Psoas muscle (tissue), 8 donors: ENCODE results near the gene PITHD1. TPM values are rescaled to one million over a fixed set of nuclear protein-coding genes. Genes with fewer than 3 reads are reported as not detected.

Experiments used
- ATAC-seq, 4 donors: fragments of 200-7000 bp; cut with Tn5 transposase; one replicate each; pipeline ENCODE4 v1.9.1; 2020; ENCODE audit warnings: moderate library complexity in 3 of 4, mild to moderate bottlenecking in 2 of 4
- DNase-seq, 2 donors: peaks; one replicate each; pipeline ENCODE4 v3.0.0-alpha.2; 2020
- H3K27ac ChIP-seq: fragments of 200-600 bp; one replicate; pipeline ENCODE4 v1.8.0; 2022
- H3K27me3 ChIP-seq, 3 donors: fragments of 200-600 bp in 1 of 3; one replicate each; pipeline versions ENCODE4 v1.6.1 to v1.8.0; 2013 to 2022; ENCODE audit warnings: low read length in 2 of 3, mild to moderate bottlenecking in 2 of 3, moderate library complexity in 1 of 3; ENCODE audit not compliant: insufficient read depth in 3 of 3
- H3K36me3 ChIP-seq, 2 donors: fragments of 200-600 bp in 1 of 2; one replicate each; pipeline versions ENCODE4 v1.6.1 to v1.8.0; 2013 to 2022; ENCODE audit warnings: low read depth in 1 of 2, mild to moderate bottlenecking in 1 of 2, moderate library complexity in 1 of 2; ENCODE audit not compliant: insufficient read depth in 1 of 2
- H3K4me1 ChIP-seq: fragments of 200-600 bp; one replicate; pipeline ENCODE4 v1.8.0; 2022
- H3K4me3 ChIP-seq: fragments of 200-600 bp; one replicate; pipeline ENCODE4 v1.8.0; 2022; ENCODE audit warnings: mild to moderate bottlenecking
- H3K9me3 ChIP-seq: fragments of 200-600 bp; one replicate; pipeline ENCODE4 v1.8.0; 2022
- CTCF ChIP-seq: fragments of 200-600 bp; IDR thresholded peaks from one replicate; pipeline ENCODE4 v1.8.0; 2022; ENCODE audit warnings: antibody characterized with exemption
- WGBS, 3 donors: extraction: QIAGEN DNeasy Blood & Tissue Kit; methylation state at CpG; one replicate each; pipeline versions ENCODE4 v1.1.6 to v1.1.7; 2013; 5-methylcytosine and 5-hydroxymethylcytosine counted together
- intact Hi-C, 2 donors: fragments of 100-400 bp; cut with DNase I; formaldehyde crosslinking; loops; one replicate each; pipeline versions ENCODE4 v1.11.0 to v1.14.2; 2022
- polyA plus RNA-seq, 3 donors: library from polyadenylated mRNA; stranded (reverse); fragments of 200-250 nt; gene quantifications; one replicate each; pipeline ENCODE4 v1.2.3, GENCODE V29; 2013
- total RNA-seq, 4 donors: library from RNA; stranded (reverse); fragmentation: NEBNext Ultra II Directional in 2 of 4; extraction: Animal tissue kit (Norgen Biotek cat#: 25700) in 2 of 4; gene quantifications; one replicate each; pipeline versions ENCODE4 v1.2.1 to v1.2.4, GENCODE V29; 2021 to 2023
- donor health status: healthy with polysubstance abuse.
- donor health status: DM: no; HTN: no; CAD: no; lungs with moderate emphysema.
- donor health status: Bipolar disorder and iron deficiency.
- donor health status: healthy.
- donor health status: DM: yes; HTN: yes; CAD: no.
- donor health status: DM: no; HTN: no; CAD: no.
- donor health status: DM: no; HTN: no; CAD: no.
- donor health status: DM: yes; HTN: yes; CAD: no.

The PITHD1 gene
- total and polyA plus RNA-seq, 7 donors = 45.2 to 162 (median 67.5) TPM

GRCh38 chr1:23797478-23798448 is 19.5 kb downstream of the PITHD1 start:
- Histone ChIP-seq H3K36me3 (peaks cover 0 to 38% of the 10 kb centered on the region in 2 donors), H3K9me3 (no peaks in the 10 kb centered on the region), H3K4me1 (peaks cover 18% of the 10 kb centered on the region), H3K4me3 (no peak overlapping the region), H3K27ac (no peak overlapping the region), H3K27me3 (no peaks in the 10 kb centered on the region)
- ATAC-seq (no peak), DNase-seq (no peak)
- 67 to 78% (median 73%) methylated on average over 19 to 20 of the region's 20 CpGs for WGBS, 3 donors
- no peak for TF ChIP-seq CTCF
- intact Hi-C loops = no loop called here

GRCh38 chr1:23798662-23799142 is 20.5 kb downstream of the PITHD1 start:
- no peaks in the 10 kb centered on the region for H3K9me3 ChIP-seq
- peaks cover 13% of the 10 kb centered on the region for H3K4me1 ChIP-seq
- intact Hi-C loops = no loop called here
- ATAC-seq (no peak), DNase-seq (peak in 1 of 2 donors; percentile 54)
- H3K27me3 ChIP-seq = no peaks in the 10 kb centered on the region
- 70 to 77% (median 73%) methylated on average over 10 to 12 of the region's 12 CpGs for WGBS, 3 donors
- peaks cover 0 to 48% of the 10 kb centered on the region in 2 donors for H3K36me3 ChIP-seq
- TF ChIP-seq CTCF = no peak
- peak overlapping the region; percentile 98 for H3K27ac ChIP-seq
- no peak overlapping the region for H3K4me3 ChIP-seq

- H3K27ac ChIP-seq = peak overlapping the region; percentile 98
- WGBS, 3 donors = 73 to 78% (median 78%) methylated on average over 7 of the region's 7 CpGs
- no peaks in the 10 kb centered on the region for H3K9me3 ChIP-seq
- no peaks in the 10 kb centered on the region for H3K27me3 ChIP-seq
- peaks cover 13% of the 10 kb centered on the region for H3K4me1 ChIP-seq
- no peak for TF ChIP-seq CTCF
- ATAC-seq (no peak), DNase-seq (no peak)
- H3K36me3 ChIP-seq = peaks cover 0 to 50% of the 10 kb centered on the region in 2 donors
- peak overlapping the region; percentile 97 for H3K4me3 ChIP-seq
- intact Hi-C loops = no loop called here
Measured at GRCh38 chr1:23799255-23799569, 21.0 kb downstream of the PITHD1 start.

DNA sequence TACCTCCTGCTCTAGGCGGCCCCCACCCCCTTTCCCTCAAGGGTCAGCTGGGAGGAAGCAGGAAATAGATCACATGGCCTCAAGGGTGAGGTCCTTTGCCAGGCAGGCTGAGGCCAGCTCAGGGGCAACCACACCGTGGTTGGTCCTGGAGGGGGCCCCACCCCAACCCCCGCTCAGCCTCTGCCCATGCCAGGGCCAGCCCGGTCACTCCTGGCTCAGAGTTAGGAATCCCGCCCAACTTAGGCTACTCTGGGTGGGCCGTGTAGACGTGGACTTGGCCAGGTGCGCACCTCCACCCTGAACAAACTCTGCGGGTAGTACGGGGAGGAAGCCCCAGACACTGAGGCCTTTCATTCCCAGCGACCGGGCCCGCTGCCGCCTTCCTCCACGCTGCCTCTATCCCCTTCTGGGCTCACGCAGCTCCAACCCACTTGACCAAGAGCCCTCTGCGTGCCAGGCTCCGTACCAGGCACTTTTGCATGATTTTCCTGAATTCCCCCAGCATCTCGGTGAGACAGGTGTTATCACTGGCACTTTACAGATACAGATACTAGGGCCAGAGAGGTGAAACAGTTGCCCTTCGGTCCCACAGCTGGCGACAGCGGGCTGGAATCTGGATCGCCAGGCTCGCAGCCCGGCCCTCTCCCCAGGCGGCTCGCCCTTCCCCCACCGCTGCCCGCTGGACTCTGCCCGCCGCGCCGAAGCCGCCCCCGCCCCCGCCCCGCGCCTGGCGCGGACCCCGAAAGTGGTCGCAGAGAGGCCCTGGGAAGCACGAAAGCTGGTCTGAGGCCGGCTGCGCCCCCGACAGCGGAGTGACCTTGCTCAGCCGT is 21.6 kb downstream of the PITHD1 start:
- peak; percentile 33 to 57 (median 52) for ATAC-seq
- intact Hi-C loops = no loop called here
- peak; percentile 52 to 67 for DNase-seq
- WGBS, 3 donors = 3 to 5% (median 4%) methylated on average over 34 to 48 of the region's 48 CpGs
- Histone ChIP-seq H3K4me1 (peaks cover 13% of the 10 kb centered on the region), H3K27ac (peak overlapping the region; percentile 98), H3K27me3 (no peaks in the 10 kb centered on the region), H3K4me3 (peak overlapping the region; percentile 97), H3K9me3 (no peaks in the 10 kb centered on the region), H3K36me3 (peaks cover 0 to 49% of the 10 kb centered on the region in 2 donors)
- TF ChIP-seq CTCF = no peak
